ENCODE results near the gene AMELX.

- TF ChIP-seq ZFP30 (CRISPR knock-in tag; IDR thresholded peaks at IDR 0.05) = no peak
- TF ChIP-seq TCF4 (CRISPR knock-in tag; IDR thresholded peaks at IDR 0.05; ENCODE audit: borderline replicate concordance) = no peak
- no peak for TF ChIP-seq SNAI2 (CRISPR knock-in tag; IDR thresholded peaks at IDR 0.05)
- TF ChIP-seq ISL1 (CRISPR knock-in tag; IDR thresholded peaks at IDR 0.05) = no peak
- no peak for TF ChIP-seq PATZ1 (CRISPR knock-in tag; IDR thresholded peaks at IDR 0.05; ENCODE audit: borderline replicate concordance)
- no peak for TF ChIP-seq CREB5 (CRISPR knock-in tag; IDR thresholded peaks at IDR 0.05; ENCODE audit: low read depth)
- no peak for TF ChIP-seq POU6F1 (CRISPR knock-in tag; IDR thresholded peaks at IDR 0.05; ENCODE audit: borderline replicate concordance, low read depth)
Observed at GRCh38 chrX:11342673-11343072, 49.5 kb downstream of the AMELX start.
